HepG2 (cell line): Measurements from ENCODE around the gene PSMA3. TPM values are rescaled to one million over a fixed set of nuclear protein-coding genes. Genes with fewer than 3 reads are reported as not detected.

Experiments used
- ATAC-seq: fragments of 200-7000 bp; cut with Tn5 transposase; 3 replicates; pipeline ENCODE4 v1.9.1; 2020; ENCODE audit warnings: mild to moderate bottlenecking, moderate library complexity
- Bru-seq: library from RNA; stranded (reverse); fragments of 400-500 nt; gene quantifications from one replicate; lab custom pipeline; 2021; lab: Mats Ljungman, UMichigan
- BruChase-seq, 2 experiments: library from RNA; stranded (reverse); fragments of 400-500 nt; gene quantifications; one replicate each; lab custom pipeline; 2021; lab: Mats Ljungman, UMichigan
- BruUV-seq: library from RNA; stranded (reverse); fragments of 400-500 nt; replicated peaks from 2 replicates; lab custom pipeline; 2021; lab: Mats Ljungman, UMichigan
- CTCF ChIA-PET: fragments of 300-600 bp; formaldehyde crosslinking; extraction: SDS; loops from one replicate; lab custom pipeline; 2021; ENCODE audit warnings: low total read pairs, inconsistent platforms, low intra/inter-chr PET ratio; lab: Yijun Ruan, JAX
- POLR2A ChIA-PET: fragments of 350-600 bp; sonication (Branson Sonifier 250); formaldehyde crosslinking; loops from one replicate; lab custom pipeline; 2020; ENCODE audit warnings: antibody characterized with exemption, inconsistent platforms; lab: Yijun Ruan, JAX
- DNase-seq: peaks from one replicate; pipeline ENCODE4 v3.0.0-alpha.2; 2015; ENCODE audit warnings: low spot score
- FAIRE-seq: peaks from 3 replicates; lab custom pipeline; 2011; peaks lifted over from hg19 to GRCh38; lab: Jason Lieb, UNC
- H2AFZ ChIP-seq: one replicate; pipeline ENCODE4 v1.6.1; 2011; ENCODE audit warnings: low read length, inconsistent platforms
- H3K27ac ChIP-seq: fragments of 300-600 bp; 3 replicates; pipeline ENCODE4 v1.8.0; 2011; ENCODE audit warnings: mixed run types, mild to moderate bottlenecking, mixed read lengths, low read length, inconsistent platforms; ENCODE audit not compliant: insufficient read depth; ENCODE audit errors: extremely low read length
- H3K27me3 ChIP-seq, 2 experiments: fragments of 200-600 bp in 1 of 2; 2 replicates in 1 of 2; 3 replicates in 1 of 2; pipeline versions ENCODE4 v1.6.0 to v1.8.0; 2011; ENCODE audit warnings: low read length in 2 of 2, mild to moderate bottlenecking in 2 of 2, moderate library complexity in 2 of 2, inconsistent platforms in 1 of 2; ENCODE audit not compliant: insufficient read depth in 2 of 2, control insufficient read depth in 1 of 2
- H3K36me3 ChIP-seq, 2 experiments: fragments of 200-600 bp in 1 of 2; replicated peaks in 1 of 2; 2 replicates in 1 of 2; 3 replicates in 1 of 2; pipeline versions ENCODE4 v1.5.1 to v1.8.0; 2011; ENCODE audit warnings: low read length in 2 of 2, inconsistent platforms in 1 of 2; ENCODE audit not compliant: insufficient read depth in 2 of 2, control insufficient read depth in 1 of 2
- H3K4me1 ChIP-seq: 2 replicates; pipeline ENCODE4 v1.5.1; 2012; ENCODE audit warnings: low read length, inconsistent platforms; ENCODE audit not compliant: insufficient read depth
- H3K4me2 ChIP-seq: 2 replicates; pipeline ENCODE4 v1.6.0; 2011; ENCODE audit warnings: low read depth, low read length, inconsistent platforms
- H3K4me3 ChIP-seq, 3 experiments: fragments of 200-600 bp in 1 of 3; sonication (generic), shearing (Covaris generic) in 1 of 3; replicated peaks in 1 of 3; 2 replicates each; pipeline ENCODE4 v1.5.1; 2011 to 2016; ENCODE audit warnings: low read length in 3 of 3, inconsistent platforms in 2 of 3, low read depth in 2 of 3, mild to moderate bottlenecking in 2 of 3, control low read depth in 1 of 3, mixed read lengths in 1 of 3; ENCODE audit not compliant: insufficient read depth in 1 of 3
- H3K79me2 ChIP-seq: one replicate; pipeline ENCODE4 v1.6.1; 2011; ENCODE audit warnings: low read length, inconsistent platforms; ENCODE audit not compliant: insufficient read depth
- H3K9ac ChIP-seq: 2 replicates; pipeline ENCODE4 v1.6.0; 2011; ENCODE audit warnings: mild to moderate bottlenecking, low read depth, low read length, inconsistent platforms; ENCODE audit not compliant: insufficient read depth
- H3K9me3 ChIP-seq: 2 replicates; pipeline ENCODE4 v1.5.1; 2012; ENCODE audit warnings: mild to moderate bottlenecking, low read length
- H4K20me1 ChIP-seq: 2 replicates; pipeline ENCODE4 v1.6.0; 2011; ENCODE audit warnings: inconsistent platforms, mild to moderate bottlenecking, low read length, moderate library complexity; ENCODE audit not compliant: insufficient read depth
- AGO2 ChIP-seq: fragments of 200-400 bp; formaldehyde crosslinking; optimal IDR thresholded peaks from 2 replicates; pipeline ENCODE3; 2017; ENCODE audit warnings: mild to moderate bottlenecking, low read depth, low read length, moderate library complexity
- BCL6 ChIP-seq: IDR thresholded peaks from 2 replicates; pipeline ENCODE4 v1.6.1; 2016; ENCODE audit warnings: missing genetic modification reagents, missing compliant biosample characterization
- HNF4G ChIP-seq, 2 experiments: sonication (generic) in 1 of 2; formaldehyde crosslinking in 1 of 2; IDR thresholded peaks; 2 replicates each; pipeline versions ENCODE4 v1.4.0 to v1.6.1; 2011 to 2020; ENCODE audit warnings: borderline replicate concordance in 2 of 2, low read depth in 2 of 2, mild to moderate bottlenecking in 2 of 2, low read length in 1 of 2, missing genetic modification reagents in 1 of 2, moderate library complexity in 1 of 2
- PCBP1 ChIP-seq: fragments of 200-400 bp; formaldehyde crosslinking; IDR thresholded peaks from 2 replicates; pipeline ENCODE4 v1.6.1; 2017; ENCODE audit warnings: mild to moderate bottlenecking, low read depth, low read length, borderline replicate concordance
- PITX1 ChIP-seq: sonication (generic); formaldehyde crosslinking; IDR thresholded peaks from 2 replicates; pipeline ENCODE4 v1.5.1; 2020; ENCODE audit warnings: mild to moderate bottlenecking, missing genetic modification reagents
- PPARG ChIP-seq: conservative IDR thresholded peaks from 2 replicates; pipeline ENCODE4 v1.6.1; 2016; ENCODE audit warnings: missing biosample characterization, missing genetic modification reagents
- RFX1 ChIP-seq: fragments of 450-650 bp; IDR thresholded peaks from 2 replicates; pipeline ENCODE4 v1.6.1; 2017
- ZNF607 ChIP-seq: sonication (generic); formaldehyde crosslinking; IDR thresholded peaks from 2 replicates; pipeline ENCODE4 v1.5.1; 2020; ENCODE audit warnings: missing genetic modification reagents, mild to moderate bottlenecking, borderline replicate concordance
- WGBS: methylation state at CpG from one replicate; pipeline ENCODE4 v1.1.6; 2017; ENCODE audit warnings: low lambda C conversion rate; 5-methylcytosine and 5-hydroxymethylcytosine counted together
- in situ Hi-C: cut with HindIII; loops from 2 replicates; pipeline ENCODE4 v1.10.0; 2017; ENCODE audit warnings: low pct_unique_long_range_greater_than_20kb; ENCODE audit not compliant: extremely low pct_ligation_motif_present
- intact Hi-C: fragments of 100-400 bp; cut with micrococcal nuclease; formaldehyde crosslinking; loops from one replicate; pipeline ENCODE4 v1.10.0; 2022; ENCODE audit not compliant: unreplicated experiment
- long read RNA-seq, 2 experiments: library from RNA in 1 of 2; library from polyadenylated mRNA in 1 of 2; stranded (forward) in 1 of 2; unstranded in 1 of 2; transcript quantifications; one replicate each; pipeline ENCODE4 v2.0.0, GENCODE V29; 2019 to 2022
- polyA minus RNA-seq, 3 experiments: library from RNA; depleted of rRNA, polyadenylated mRNA; stranded (reverse); fragments of >200 nt; gene quantifications; 2 replicates each; pipeline ENCODE4 v1.2.3, GENCODE V29; 2011; ENCODE audit warnings: low replicate concordance in 1 of 3
- polyA plus RNA-seq, 8 experiments: library from polyadenylated mRNA; depleted of rRNA in 3 of 8; stranded (reverse) in 7 of 8; unstranded in 1 of 8; fragments of >200 nt; fragmentation: Illumina TruSeq in 4 of 8; extraction: Trizol in 4 of 8; gene quantifications; 2 replicates each; pipeline versions ENCODE4 v1.2.1 to v1.2.3, GENCODE V29; 2011 to 2016; ENCODE audit warnings: low read depth in 4 of 8, missing spikeins in 1 of 8, mixed read lengths in 1 of 8; ENCODE audit not compliant: insufficient read depth in 1 of 8
- total RNA-seq, 5 experiments: library from RNA; depleted of rRNA; stranded (reverse); fragments of >200 nt; fragmentation: Illumina TruSeq; extraction: Trizol; gene quantifications; 2 replicates each; pipeline ENCODE4 v1.2.3, GENCODE V29; 2016; ENCODE audit warnings: low read depth in 1 of 5
- TF ChIP-seq, protein P1 (sequence below): sonication (generic); formaldehyde crosslinking; IDR thresholded peaks from 2 replicates; pipeline ENCODE4 v1.9.0; 2021; ENCODE audit warnings: missing genetic modification reagents, borderline replicate concordance
- TF ChIP-seq, protein P2 (sequence below): sonication (generic); formaldehyde crosslinking; IDR thresholded peaks from 2 replicates; pipeline ENCODE4 v1.4.0; 2020; ENCODE audit warnings: mild to moderate bottlenecking, missing genetic modification reagents

The PSMA3 gene
- total RNA-seq (2016; rRNA removed; fragmentation: Illumina TruSeq; extraction: Trizol) (275 and 443 TPM in 2 replicates), polyA plus RNA-seq (2011; rRNA removed) (167 and 232 TPM in 2 replicates), polyA minus RNA-seq (2011; rRNA and poly(A)+ RNA removed; ENCODE audit: low replicate concordance) (80.9 and 206 TPM in 2 replicates), Bru-seq, nascent RNA (percentile 91 among the genes with signal in this experiment), BruChase-seq, experiment 1, labeled RNA remaining after a 6-hour chase (percentile 87 among the genes with signal in this experiment), BruChase-seq, experiment 2, labeled RNA remaining after a 2-hour chase (percentile 83 among the genes with signal in this experiment)
- total RNA-seq (2016; cell fraction: cytosol; rRNA removed; fragmentation: Illumina TruSeq; extraction: Trizol; ENCODE audit: low read depth) = 91.1 and 98.5 TPM in 2 replicates
- 286 and 449 TPM in 2 replicates for total RNA-seq (2016; cell fraction: insoluble cytoplasmic fraction; rRNA removed; fragmentation: Illumina TruSeq; extraction: Trizol)
- 85.3 and 99.1 TPM in 2 replicates for total RNA-seq (2016; cell fraction: membrane; rRNA removed; fragmentation: Illumina TruSeq; extraction: Trizol)
- total RNA-seq (2016; cell fraction: nucleus; rRNA removed; fragmentation: Illumina TruSeq; extraction: Trizol) = 143 and 154 TPM in 2 replicates
- polyA plus RNA-seq (2011; cell fraction: cytosol; rRNA removed) = 146 and 177 TPM in 2 replicates
- 47.5 and 66.3 TPM in 2 replicates for polyA plus RNA-seq (2011; cell fraction: nucleus; rRNA removed)
- 133 and 136 TPM in 2 replicates for polyA plus RNA-seq (2012)
- 61.4 and 63.4 TPM in 2 replicates for polyA plus RNA-seq (2016; cell fraction: cytosol; fragmentation: Illumina TruSeq; extraction: Trizol; ENCODE audit: low read depth)
- 402 and 430 TPM in 2 replicates for polyA plus RNA-seq (2016; cell fraction: insoluble cytoplasmic fraction; fragmentation: Illumina TruSeq; extraction: Trizol; ENCODE audit: low read depth)
- polyA plus RNA-seq (2016; cell fraction: membrane; fragmentation: Illumina TruSeq; extraction: Trizol; ENCODE audit: low read depth) = 72.9 and 75.0 TPM in 2 replicates
- 170 and 172 TPM in 2 replicates for polyA plus RNA-seq (2016; cell fraction: nucleus; fragmentation: Illumina TruSeq; extraction: Trizol; ENCODE audit: insufficient read depth, low read depth)
- 48.7 and 51.6 TPM in 2 replicates for polyA minus RNA-seq (2011; cell fraction: cytosol; rRNA and poly(A)+ RNA removed)
- polyA minus RNA-seq (2011; cell fraction: nucleus; rRNA and poly(A)+ RNA removed) = 75.1 and 78.7 TPM in 2 replicates
- long read RNA-seq, experiment 1, transcript PSMA3-201 (11 exons, 970 nt) = major isoform, 180 of 211 reads
- long read RNA-seq, experiment 1, partial matches to known transcripts = 18 of 211 reads
- long read RNA-seq, experiment 1, other reads (novel, unspliced or antisense) = 11 of 211 reads
- long read RNA-seq, experiment 2, transcript PSMA3-201 (11 exons, 970 nt) = major isoform, 155 of 215 reads
- long read RNA-seq, experiment 2, partial matches to known transcripts = 35 of 215 reads
- long read RNA-seq, experiment 2, other reads (novel, unspliced or antisense) = 22 of 215 reads

DNA sequence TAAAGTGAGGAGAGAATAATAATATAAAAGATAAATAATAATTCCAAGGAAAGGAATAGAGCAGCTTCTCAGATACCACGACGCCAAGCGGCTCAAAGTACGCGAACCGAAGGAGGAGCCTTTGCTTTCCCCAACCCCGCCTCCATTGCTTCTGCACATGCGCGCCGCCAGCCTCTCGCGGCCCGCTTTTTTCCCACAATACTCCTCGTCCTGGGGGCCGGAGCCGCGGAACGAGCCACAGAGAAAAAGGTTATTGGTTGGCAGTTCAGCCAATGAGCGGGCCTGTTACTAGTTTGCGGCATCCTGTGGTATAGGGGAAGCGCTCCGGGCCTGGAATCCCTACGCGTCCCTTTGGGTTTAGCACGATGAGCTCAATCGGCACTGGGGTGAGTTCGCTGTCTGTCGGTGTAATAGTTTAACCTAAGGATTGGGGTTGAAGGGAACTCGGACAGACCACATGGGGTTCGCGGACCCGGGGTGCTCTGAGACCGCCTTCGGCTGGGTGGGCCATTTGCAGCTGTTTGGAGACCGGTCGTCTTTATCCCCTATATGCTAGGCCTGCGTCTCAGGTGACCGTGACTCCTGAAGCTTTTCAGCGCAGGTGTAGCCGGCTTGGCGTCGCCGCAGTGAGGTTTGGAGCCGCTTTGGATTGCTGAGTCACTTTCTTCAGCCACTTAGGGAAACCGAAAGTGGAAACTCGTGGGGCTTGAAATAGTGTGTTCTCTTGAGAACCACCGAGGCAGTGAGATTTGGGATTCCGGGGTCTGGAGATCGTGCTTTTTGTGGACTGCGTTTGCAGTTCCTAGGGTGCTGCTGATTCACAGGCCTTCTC lies at the start of gene PSMA3:
Gene PSMA3, plus strand, starts transcription at position 288 of the 832 bp plus-strand sequence. Its CDS starts 78 bp downstream, at position 366.
- intact Hi-C loops = loop anchor here (1.0 kb wide), 3 partner anchors 28 to 53 kb away; partner anchors contain the start of gene ACTR10
- TF ChIP-seq AGO2 (no peak), ZNF607 (CRISPR knock-in tag) (peak; percentile 81; the same call in 1 of the 2 replicates), HNF4G (IDR thresholded peaks at IDR 0.05; ENCODE audit: borderline replicate concordance, low read depth, low read length) (peak; percentile 36), HNF4G (CRISPR knock-in tag; IDR thresholded peaks at IDR 0.05; ENCODE audit: borderline replicate concordance, low read depth) (no peak), PCBP1 (0 out of 2 replicates have a peak, but pooled peaks have one; percentile 67), PITX1 (CRISPR knock-in tag) (peak; percentile 21; the same call in 1 of the 2 replicates), RFX1 (no peak), PPARG (CRISPR knock-in tag) (0 out of 2 replicates have a peak, but pooled peaks have one; percentile 36), BCL6 (CRISPR knock-in tag) (0 out of 2 replicates have a peak, but pooled peaks have one; percentile 6)
- TF ChIP-seq, protein P1, sequence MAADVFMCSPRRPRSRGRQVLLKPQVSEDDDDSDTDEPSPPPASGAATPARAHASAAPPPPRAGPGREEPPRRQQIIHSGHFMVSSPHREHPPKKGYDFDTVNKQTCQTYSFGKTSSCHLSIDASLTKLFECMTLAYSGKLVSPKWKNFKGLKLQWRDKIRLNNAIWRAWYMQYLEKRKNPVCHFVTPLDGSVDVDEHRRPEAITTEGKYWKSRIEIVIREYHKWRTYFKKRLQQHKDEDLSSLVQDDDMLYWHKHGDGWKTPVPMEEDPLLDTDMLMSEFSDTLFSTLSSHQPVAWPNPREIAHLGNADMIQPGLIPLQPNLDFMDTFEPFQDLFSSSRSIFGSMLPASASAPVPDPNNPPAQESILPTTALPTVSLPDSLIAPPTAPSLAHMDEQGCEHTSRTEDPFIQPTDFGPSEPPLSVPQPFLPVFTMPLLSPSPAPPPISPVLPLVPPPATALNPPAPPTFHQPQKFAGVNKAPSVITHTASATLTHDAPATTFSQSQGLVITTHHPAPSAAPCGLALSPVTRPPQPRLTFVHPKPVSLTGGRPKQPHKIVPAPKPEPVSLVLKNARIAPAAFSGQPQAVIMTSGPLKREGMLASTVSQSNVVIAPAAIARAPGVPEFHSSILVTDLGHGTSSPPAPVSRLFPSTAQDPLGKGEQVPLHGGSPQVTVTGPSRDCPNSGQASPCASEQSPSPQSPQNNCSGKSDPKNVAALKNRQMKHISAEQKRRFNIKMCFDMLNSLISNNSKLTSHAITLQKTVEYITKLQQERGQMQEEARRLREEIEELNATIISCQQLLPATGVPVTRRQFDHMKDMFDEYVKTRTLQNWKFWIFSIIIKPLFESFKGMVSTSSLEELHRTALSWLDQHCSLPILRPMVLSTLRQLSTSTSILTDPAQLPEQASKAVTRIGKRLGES (CRISPR knock-in tag) = no peak
- TF ChIP-seq, protein P2, sequence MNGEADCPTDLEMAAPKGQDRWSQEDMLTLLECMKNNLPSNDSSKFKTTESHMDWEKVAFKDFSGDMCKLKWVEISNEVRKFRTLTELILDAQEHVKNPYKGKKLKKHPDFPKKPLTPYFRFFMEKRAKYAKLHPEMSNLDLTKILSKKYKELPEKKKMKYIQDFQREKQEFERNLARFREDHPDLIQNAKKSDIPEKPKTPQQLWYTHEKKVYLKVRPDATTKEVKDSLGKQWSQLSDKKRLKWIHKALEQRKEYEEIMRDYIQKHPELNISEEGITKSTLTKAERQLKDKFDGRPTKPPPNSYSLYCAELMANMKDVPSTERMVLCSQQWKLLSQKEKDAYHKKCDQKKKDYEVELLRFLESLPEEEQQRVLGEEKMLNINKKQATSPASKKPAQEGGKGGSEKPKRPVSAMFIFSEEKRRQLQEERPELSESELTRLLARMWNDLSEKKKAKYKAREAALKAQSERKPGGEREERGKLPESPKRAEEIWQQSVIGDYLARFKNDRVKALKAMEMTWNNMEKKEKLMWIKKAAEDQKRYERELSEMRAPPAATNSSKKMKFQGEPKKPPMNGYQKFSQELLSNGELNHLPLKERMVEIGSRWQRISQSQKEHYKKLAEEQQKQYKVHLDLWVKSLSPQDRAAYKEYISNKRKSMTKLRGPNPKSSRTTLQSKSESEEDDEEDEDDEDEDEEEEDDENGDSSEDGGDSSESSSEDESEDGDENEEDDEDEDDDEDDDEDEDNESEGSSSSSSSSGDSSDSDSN (CRISPR knock-in tag) = peak; percentile 51

More for the DNA sequence above, at the start of gene PSMA3:
- Histone ChIP-seq H3K27me3 (no peaks in the 10 kb centered on the region; a peak in 1 of 5 replicates), H2AFZ (peak within 1 kb of the TSS; percentile 80), H3K79me2 (peaks cover 46% of the 10 kb centered on the region), H3K9me3 (no peaks in the 10 kb centered on the region), H3K4me1 (peaks cover 39% of the 10 kb centered on the region), H3K27ac (peak within 1 kb of the TSS; percentile 99), H3K4me3 (peak within 1 kb of the TSS; percentile 66 to 100 (median 93)), H4K20me1 (peaks cover 17% of the 10 kb centered on the region), H3K36me3 (peaks cover 2 to 15% of the 10 kb centered on the region in 2 experiments; a peak in 3 of 5 replicates), H3K9ac (peak within 1 kb of the TSS; percentile 97), H3K4me2 (peak within 1 kb of the TSS; percentile 93)
- peak; percentile 96 for DNase-seq
- in situ Hi-C loops = no loop called here
- POLR2A ChIA-PET = interaction anchor here (0.6 to 1.8 kb wide), 19 partner anchors 8 to 151 kb away, joined by 3 to 56 read pairs (median 5); partner anchors contain the start of genes ACTR10, ARID4A and TOMM20L
- ATAC-seq = peak; percentile 94
- CTCF ChIA-PET = no interaction called here
- under 1% methylated on average over 27 of the region's 50 CpGs for WGBS
- TSS peak; percentile 81 for BruUV-seq
- FAIRE-seq = peak; percentile 91
